SK-N-SH treated with all-trans-retinoic acid at 6 μM for 48 hours (cell line): Measurements from ENCODE around the gene FAM47B.

Source experiments
- ATAC-seq: fragments of 200-7000 bp; cut with Tn5 transposase; 3 replicates; pipeline ENCODE4 v1.9.1; 2020; ENCODE audit warnings: mild to moderate bottlenecking, moderate library complexity
- ARNTL ChIP-seq: fragments of 450-650 bp; formaldehyde crosslinking; IDR thresholded peaks from 2 replicates; pipeline ENCODE4 v1.5.0; 2020; ENCODE audit warnings: low read depth, mild to moderate bottlenecking, moderate library complexity, borderline replicate concordance
- CREB5 ChIP-seq: fragments of 250-450 bp; sonication (Bioruptor Pico); IDR thresholded peaks from 2 replicates; pipeline ENCODE4 v1.5.1; 2020; ENCODE audit warnings: low read depth, mild to moderate bottlenecking, moderate library complexity
- CSDC2 ChIP-seq: fragments of 250-450 bp; sonication (Bioruptor Pico); IDR thresholded peaks from 2 replicates; pipeline ENCODE4 v1.5.0; 2020; ENCODE audit warnings: mild to moderate bottlenecking, moderate library complexity
- CSRNP3 ChIP-seq: fragments of 250-450 bp; sonication (Bioruptor Pico); IDR thresholded peaks from 2 replicates; pipeline ENCODE4 v1.5.1; 2021; ENCODE audit warnings: mild to moderate bottlenecking, moderate library complexity
- ESRRG ChIP-seq: fragments of 250-450 bp; sonication (Bioruptor Pico); IDR thresholded peaks from 2 replicates; pipeline ENCODE4 v1.6.1; 2021; ENCODE audit warnings: mild to moderate bottlenecking
- GLIS3 ChIP-seq: fragments of 250-450 bp; sonication (Bioruptor Pico); IDR thresholded peaks from 2 replicates; pipeline ENCODE4 v1.5.0; 2020; ENCODE audit warnings: mild to moderate bottlenecking, moderate library complexity
- ISL1 ChIP-seq: fragments of 250-450 bp; sonication (Bioruptor Pico); IDR thresholded peaks from 2 replicates; pipeline ENCODE4 v2.1.2; 2022; ENCODE audit warnings: mild to moderate bottlenecking, moderate library complexity
- OSR1 ChIP-seq: fragments of 250-450 bp; sonication (Bioruptor Pico); IDR thresholded peaks from 2 replicates; pipeline ENCODE4 v1.8.0; 2022; ENCODE audit warnings: moderate library complexity, mild to moderate bottlenecking, inconsistent platforms
- PATZ1 ChIP-seq: fragments of 250-450 bp; sonication (Bioruptor Pico); IDR thresholded peaks from 2 replicates; pipeline ENCODE4 v1.8.0; 2020; ENCODE audit warnings: mild to moderate bottlenecking, moderate library complexity, borderline replicate concordance
- POU6F1 ChIP-seq: fragments of 250-450 bp; sonication (Bioruptor Pico); IDR thresholded peaks from 2 replicates; pipeline ENCODE4 v1.8.0; 2021; ENCODE audit warnings: low read depth, mild to moderate bottlenecking, moderate library complexity, borderline replicate concordance
- PPARA ChIP-seq: fragments of 250-450 bp; sonication (Bioruptor Pico); IDR thresholded peaks from 2 replicates; pipeline ENCODE4 v1.5.0; 2020; ENCODE audit warnings: mild to moderate bottlenecking, borderline replicate concordance
- RARB ChIP-seq: fragments of 250-450 bp; sonication (Bioruptor Pico); IDR thresholded peaks from 2 replicates; pipeline ENCODE4 v1.8.0; 2021; ENCODE audit warnings: mild to moderate bottlenecking, moderate library complexity
- SNAI2 ChIP-seq: fragments of 250-450 bp; sonication (Bioruptor Pico); IDR thresholded peaks from 2 replicates; pipeline ENCODE4 v1.5.0; 2020; ENCODE audit warnings: mild to moderate bottlenecking, moderate library complexity
- TCF4 ChIP-seq: fragments of 250-450 bp; sonication (Bioruptor Pico); IDR thresholded peaks from 2 replicates; pipeline ENCODE4 v1.8.0; 2021; ENCODE audit warnings: mild to moderate bottlenecking, moderate library complexity, borderline replicate concordance
- ZC3H10 ChIP-seq: fragments of 250-450 bp; sonication (Bioruptor Pico); IDR thresholded peaks from 2 replicates; pipeline ENCODE4 v1.5.1; 2021; ENCODE audit warnings: mild to moderate bottlenecking, moderate library complexity
- ZFP30 ChIP-seq: fragments of 450-650 bp; formaldehyde crosslinking; IDR thresholded peaks from 2 replicates; pipeline ENCODE4 v1.5.0; 2022; ENCODE audit warnings: mild to moderate bottlenecking, moderate library complexity
- ZNF565 ChIP-seq: fragments of 450-650 bp; formaldehyde crosslinking; conservative IDR thresholded peaks from 2 replicates; pipeline ENCODE4 v1.5.0; 2020; ENCODE audit warnings: low read depth, mild to moderate bottlenecking, moderate library complexity
- ZNF70 ChIP-seq: fragments of 450-650 bp; formaldehyde crosslinking; IDR thresholded peaks from 2 replicates; pipeline ENCODE4 v1.5.0; 2020; ENCODE audit warnings: mild to moderate bottlenecking, moderate library complexity
- ZNF8 ChIP-seq: fragments of 450-650 bp; formaldehyde crosslinking; IDR thresholded peaks from 2 replicates; pipeline ENCODE4 v1.5.0; 2020; ENCODE audit warnings: mild to moderate bottlenecking, moderate library complexity

Gene FAM47B

GRCh38 chrX:34918091-34918736, 24.4 kb upstream of the FAM47B start:
- ATAC-seq, result no peak

GRCh38 chrX:34918856-34919255, 23.7 kb upstream of the FAM47B start:
- peak; percentile 76 for ATAC-seq
- TF ChIP-seq ZNF70 (no peak), ESRRG (CRISPR knock-in tag) (no peak), ZNF8 (CRISPR knock-in tag) (no peak), CSDC2 (no peak), ISL1 (CRISPR knock-in tag) (no peak), PPARA (CRISPR knock-in tag) (no peak), POU6F1 (CRISPR knock-in tag) (no peak), ZNF565 (CRISPR knock-in tag) (no peak), CREB5 (CRISPR knock-in tag) (no peak), GLIS3 (CRISPR knock-in tag) (no peak), TCF4 (CRISPR knock-in tag) (no peak), SNAI2 (CRISPR knock-in tag) (no peak), RARB (CRISPR knock-in tag) (no peak), PATZ1 (no peak), ZFP30 (CRISPR knock-in tag) (no peak), ARNTL (CRISPR knock-in tag) (no peak)

More at GRCh38 chrX:34918091-34918736, 24.4 kb upstream of the FAM47B start:
- TF ChIP-seq ARNTL (CRISPR knock-in tag), result no peak
- TF ChIP-seq OSR1 (CRISPR knock-in tag), result no peak
- no peak for TF ChIP-seq POU6F1 (CRISPR knock-in tag)
- TF ChIP-seq ZFP30 (CRISPR knock-in tag), result no peak
- TF ChIP-seq ISL1 (CRISPR knock-in tag), result no peak
- TF ChIP-seq RARB (CRISPR knock-in tag), result no peak
- TF ChIP-seq ZC3H10 (CRISPR knock-in tag), result no peak
- TF ChIP-seq CSRNP3, result no peak
- TF ChIP-seq PPARA (CRISPR knock-in tag), result no peak
- TF ChIP-seq, all 23 proteins: peak for 0

- TF ChIP-seq ISL1 (CRISPR knock-in tag) (no peak), PPARA (CRISPR knock-in tag) (no peak), ESRRG (CRISPR knock-in tag) (no peak), RARB (CRISPR knock-in tag) (no peak), SNAI2 (CRISPR knock-in tag) (no peak), POU6F1 (CRISPR knock-in tag) (no peak), ZFP30 (CRISPR knock-in tag) (no peak), OSR1 (CRISPR knock-in tag) (no peak)
- no peak for ATAC-seq
Observed at GRCh38 chrX:34927866-34928265, 14.7 kb upstream of the FAM47B start.
